HG02798 (cell line): ENCODE measurements around the gene NFYC.

Experiments
- ATAC-seq: cut with Tn5 transposase; IDR thresholded peaks from one replicate; pipeline ENCODE4 v1.9.1; 2021; ENCODE audit warnings: mild to moderate bottlenecking; ENCODE audit not compliant: unreplicated experiment, poor library complexity

Gene NFYC

GRCh38 chr1:40817791-40818263 is 126.3 kb downstream of the NFYC start:
- ATAC-seq, result no peak

GRCh38 chr1:40818264-40818961 is 126.9 kb downstream of the NFYC start:
- ATAC-seq, result peak; percentile 81

- ATAC-seq, result no peak
Observed at GRCh38 chr1:40819101-40819500, 127.6 kb downstream of the NFYC start.

- no peak for ATAC-seq
Observed at GRCh38 chr1:40820251-40820797, 128.8 kb downstream of the NFYC start.
